Vagina (tissue), 2 donors: ENCODE measurements around the gene USP40. TPM values are rescaled to one million over a fixed set of nuclear protein-coding genes. Genes with fewer than 3 reads are reported as not detected.
A peak's percentile ranks its signal among the peaks of the same experiment; 100 is the strongest.

Experiments used
- DNase-seq, 2 donors: peaks; one replicate each; pipeline ENCODE4 v3.0.0-alpha.2; 2017; ENCODE audit errors: extremely low spot score in 2 of 2
- H3K27ac ChIP-seq: fragments of 200-600 bp; sonication (generic); one replicate; pipeline ENCODE4 v1.5.1; 2019
- H3K27me3 ChIP-seq: fragments of 200-600 bp; sonication (generic); one replicate; pipeline ENCODE4 v1.5.1; 2019
- H3K36me3 ChIP-seq, 2 donors: fragments of 200-600 bp; sonication (generic); one replicate each; pipeline ENCODE4 v1.5.1; 2017 to 2019
- H3K4me1 ChIP-seq: fragments of 200-600 bp; sonication (generic); one replicate; pipeline ENCODE4 v1.5.1; 2019
- H3K4me3 ChIP-seq, 2 donors: fragments of 200-600 bp; sonication (generic); 1 replicate in 1 of 2; 2 replicates in 1 of 2; pipeline ENCODE4 v1.5.1; 2016 to 2019
- H3K9me3 ChIP-seq: fragments of 200-600 bp; sonication (generic); one replicate; pipeline ENCODE4 v1.5.1; 2019
- POLR2A ChIP-seq, 2 donors: fragments of 450-650 bp; IDR thresholded peaks; one replicate each; pipeline ENCODE4 v1.6.1; 2017; ENCODE audit warnings: antibody characterized with exemption in 2 of 2, mild to moderate bottlenecking in 2 of 2, moderate library complexity in 2 of 2
- POLR2AphosphoS5 ChIP-seq, 2 donors: sonication (generic); formaldehyde crosslinking; IDR thresholded peaks; one replicate each; pipeline ENCODE4 v1.9.0; 2017; ENCODE audit warnings: antibody characterized with exemption in 2 of 2, mild to moderate bottlenecking in 2 of 2, low read depth in 1 of 2; ENCODE audit not compliant: insufficient read depth in 1 of 2
- intact Hi-C: fragments of 100-400 bp; cut with DNase I; formaldehyde crosslinking; loops from one replicate; pipeline ENCODE4 v1.15.1; 2023
- total RNA-seq: library from RNA; depleted of rRNA; stranded (reverse); fragments of >200 nt; gene quantifications from one replicate; pipeline ENCODE4 v1.2.3, GENCODE V29; 2016
- TF ChIP-seq, protein P1 (sequence below), 3 experiments: fragments of 450-650 bp in 2 of 3; fragments of 200-600 bp in 1 of 3; sonication (generic) in 1 of 3; IDR thresholded peaks; one replicate each; pipeline ENCODE4 v1.5.1; 2017 to 2019; ENCODE audit warnings: antibody characterized with exemption in 3 of 3, mild to moderate bottlenecking in 2 of 3, moderate library complexity in 2 of 3

The USP40 gene
- total RNA-seq, 1 donor from 2014 or later: 50.1 TPM

DNA sequence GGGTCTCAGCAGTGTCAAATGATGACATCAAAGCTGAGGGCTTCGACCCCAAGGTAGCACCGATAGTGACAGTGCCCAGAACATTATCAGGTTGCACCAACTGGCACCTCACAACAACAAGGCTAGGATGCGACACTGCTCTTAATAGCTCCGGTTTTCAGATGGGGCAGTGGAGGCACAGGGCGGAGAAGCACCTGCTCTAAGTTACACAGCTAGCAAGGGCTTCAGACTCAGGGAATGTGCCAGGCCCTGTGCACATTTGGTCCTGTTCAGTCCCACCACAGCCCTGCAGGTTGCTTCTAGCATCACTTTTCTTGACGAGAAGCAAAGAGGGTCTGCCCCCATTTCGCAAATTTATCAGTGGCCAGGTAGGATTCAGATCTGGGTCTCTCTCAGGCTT lies 138.1 kb downstream of the USP40 start:
- Histone ChIP-seq H3K27me3 (no peaks in the 10 kb centered on the region), H3K27ac (no peak overlapping the region), H3K4me1 (peaks cover 7% of the 10 kb centered on the region), H3K9me3 (no peaks in the 10 kb centered on the region), H3K4me3 (no peak overlapping the region), H3K36me3 (no peaks in the 10 kb centered on the region)
- intact Hi-C loops: no loop called here
- no peak for DNase-seq
- TF ChIP-seq POLR2AphosphoS5 (IDR thresholded peaks at IDR 0.05; ENCODE audit: insufficient read depth in 1 of 2, low read depth in 1 of 2) (no peak), POLR2A (IDR thresholded peaks at IDR 0.05) (no peak)
- TF ChIP-seq, protein P1, sequence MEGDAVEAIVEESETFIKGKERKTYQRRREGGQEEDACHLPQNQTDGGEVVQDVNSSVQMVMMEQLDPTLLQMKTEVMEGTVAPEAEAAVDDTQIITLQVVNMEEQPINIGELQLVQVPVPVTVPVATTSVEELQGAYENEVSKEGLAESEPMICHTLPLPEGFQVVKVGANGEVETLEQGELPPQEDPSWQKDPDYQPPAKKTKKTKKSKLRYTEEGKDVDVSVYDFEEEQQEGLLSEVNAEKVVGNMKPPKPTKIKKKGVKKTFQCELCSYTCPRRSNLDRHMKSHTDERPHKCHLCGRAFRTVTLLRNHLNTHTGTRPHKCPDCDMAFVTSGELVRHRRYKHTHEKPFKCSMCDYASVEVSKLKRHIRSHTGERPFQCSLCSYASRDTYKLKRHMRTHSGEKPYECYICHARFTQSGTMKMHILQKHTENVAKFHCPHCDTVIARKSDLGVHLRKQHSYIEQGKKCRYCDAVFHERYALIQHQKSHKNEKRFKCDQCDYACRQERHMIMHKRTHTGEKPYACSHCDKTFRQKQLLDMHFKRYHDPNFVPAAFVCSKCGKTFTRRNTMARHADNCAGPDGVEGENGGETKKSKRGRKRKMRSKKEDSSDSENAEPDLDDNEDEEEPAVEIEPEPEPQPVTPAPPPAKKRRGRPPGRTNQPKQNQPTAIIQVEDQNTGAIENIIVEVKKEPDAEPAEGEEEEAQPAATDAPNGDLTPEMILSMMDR (IDR thresholded peaks at IDR 0.05): no peak

DNA sequence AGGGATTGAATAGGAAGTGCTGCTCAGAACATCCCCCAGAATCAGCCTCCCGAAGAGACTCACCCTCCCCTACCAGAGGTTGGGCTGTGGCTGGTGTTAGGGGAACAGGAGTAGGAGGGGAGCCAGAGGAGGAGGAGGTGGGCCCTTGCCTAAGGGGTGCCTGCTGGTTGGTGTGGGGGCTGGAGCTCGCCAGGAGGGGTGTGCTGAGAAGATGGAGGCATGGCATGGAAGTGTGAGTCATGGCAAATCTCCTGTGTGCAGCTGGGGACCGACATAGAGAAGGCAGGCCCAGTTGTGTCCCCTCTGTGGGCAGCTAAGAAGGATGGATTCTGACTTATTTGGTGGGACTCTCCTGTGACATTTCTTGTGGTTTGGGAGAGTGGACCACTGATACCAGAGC lies 138.6 kb downstream of the USP40 start:
- peak in 1 of 2 donors; percentile 62 for DNase-seq
- intact Hi-C loops: no loop called here

DNA sequence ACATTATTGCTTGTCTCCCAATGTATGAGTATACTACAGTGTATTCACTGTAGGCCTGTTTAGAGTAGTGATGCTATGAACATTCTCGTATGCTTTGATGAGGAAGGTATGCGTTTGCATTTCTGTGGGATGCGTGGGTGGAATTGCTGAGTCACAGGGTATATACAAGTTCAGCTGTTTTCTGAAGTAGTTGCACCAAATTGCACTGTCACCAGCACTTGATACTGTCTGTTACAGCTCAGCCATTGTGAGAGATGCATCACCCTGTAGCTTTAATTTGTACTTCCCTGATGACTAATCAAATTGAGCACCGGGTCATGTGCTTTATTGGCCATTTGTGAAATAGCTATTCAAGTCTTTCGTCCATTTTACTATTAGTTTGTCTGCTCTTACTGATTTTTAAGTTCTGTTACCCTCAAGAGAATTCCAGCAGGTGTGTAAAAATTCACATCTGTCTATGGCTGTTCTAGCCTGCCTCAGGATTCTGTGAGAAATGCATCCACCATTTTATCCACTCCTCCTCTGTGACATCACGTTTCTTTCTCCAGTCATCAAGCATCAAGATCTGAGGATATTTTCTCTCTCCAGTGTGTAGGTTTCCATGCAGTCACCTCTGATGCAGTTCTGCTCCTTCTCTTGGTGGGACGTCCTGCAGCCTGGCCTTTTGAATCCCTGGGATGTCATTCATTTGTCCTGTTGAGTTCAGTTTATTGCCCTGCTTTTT lies 139.8 kb downstream of the USP40 start:
- no peaks in the 10 kb centered on the region for H3K9me3 ChIP-seq
- no peaks in the 10 kb centered on the region for H3K36me3 ChIP-seq
- DNase-seq: no peak
- TF ChIP-seq POLR2AphosphoS5 (IDR thresholded peaks at IDR 0.05; ENCODE audit: insufficient read depth in 1 of 2, low read depth in 1 of 2): no peak
- TF ChIP-seq POLR2A (IDR thresholded peaks at IDR 0.05): no peak
- TF ChIP-seq, protein P1 (IDR thresholded peaks at IDR 0.05): no peak
- intact Hi-C loops: no loop called here
- no peak overlapping the region for H3K4me3 ChIP-seq
- no peak overlapping the region for H3K27ac ChIP-seq
- peaks cover 14% of the 10 kb centered on the region for H3K4me1 ChIP-seq
- H3K27me3 ChIP-seq: no peaks in the 10 kb centered on the region

More for the DNA sequence above, 138.6 kb downstream of the USP40 start:
- Histone ChIP-seq H3K27ac (no peak overlapping the region), H3K9me3 (no peaks in the 10 kb centered on the region), H3K4me3 (no peak overlapping the region), H3K36me3 (no peaks in the 10 kb centered on the region), H3K27me3 (no peaks in the 10 kb centered on the region), H3K4me1 (peaks cover 7% of the 10 kb centered on the region)
- TF ChIP-seq, protein P1 (IDR thresholded peaks at IDR 0.05): no peak
- TF ChIP-seq POLR2AphosphoS5 (IDR thresholded peaks at IDR 0.05; ENCODE audit: insufficient read depth in 1 of 2, low read depth in 1 of 2) (no peak), POLR2A (IDR thresholded peaks at IDR 0.05) (no peak)

Other genes starting within 250 kb of the USP40 start
- 13.3 TPM for gene DGKD, start 212.3 kb downstream of the USP40 start, total RNA-seq
- gene UGT1A8, start 50.9 kb upstream of the USP40 start, total RNA-seq: not detected
- gene UGT1A10, start 69.7 kb upstream of the USP40 start, total RNA-seq: not detected
- gene UGT1A9, start 105.1 kb upstream of the USP40 start, total RNA-seq: not detected
- gene UGT1A7, start 115.1 kb upstream of the USP40 start, total RNA-seq: 4.9 TPM
- 14.0 TPM for gene UGT1A6, start 126.1 kb upstream of the USP40 start, total RNA-seq
- 1.2 TPM for gene UGT1A5, start 146.1 kb upstream of the USP40 start, total RNA-seq
- gene UGT1A4, start 152.0 kb upstream of the USP40 start, total RNA-seq: 0.98 TPM
- not detected for gene UGT1A3, start 162.3 kb upstream of the USP40 start, total RNA-seq
- gene UGT1A1, start 193.5 kb upstream of the USP40 start, total RNA-seq: 0.98 TPM
- not detected for gene MROH2A, start 211.5 kb upstream of the USP40 start, total RNA-seq